Sigmoid colon (tissue), 4 donors: ENCODE measurements around the gene KCNK3.

Experiments
- CTCF ChIP-seq, 4 experiments: fragments of 450-650 bp in 3 of 4; fragments of 200-600 bp in 1 of 4; IDR thresholded peaks; one replicate each; pipeline ENCODE4 v1.5.1; 2016 to 2019; ENCODE audit warnings: antibody characterized with exemption in 4 of 4, mild to moderate bottlenecking in 3 of 4, moderate library complexity in 2 of 4
- EP300 ChIP-seq, 4 donors: sonication (generic); formaldehyde crosslinking; IDR thresholded peaks; one replicate each; pipeline ENCODE4 v1.6.1; 2017; ENCODE audit warnings: antibody characterized with exemption in 4 of 4
- POLR2A ChIP-seq, 2 donors: fragments of 450-650 bp; IDR thresholded peaks; one replicate each; pipeline ENCODE4 v1.6.1; 2016; ENCODE audit warnings: antibody characterized with exemption in 2 of 2, mild to moderate bottlenecking in 2 of 2, moderate library complexity in 2 of 2
- POLR2AphosphoS5 ChIP-seq, 4 donors: sonication (generic); formaldehyde crosslinking; IDR thresholded peaks; one replicate each; pipeline ENCODE4 v1.6.1; 2017; ENCODE audit warnings: antibody characterized with exemption in 4 of 4

- no peak for TF ChIP-seq CTCF (IDR thresholded peaks at IDR 0.05)
- TF ChIP-seq POLR2A (IDR thresholded peaks at IDR 0.05): no peak
- TF ChIP-seq POLR2AphosphoS5 (IDR thresholded peaks at IDR 0.05): no peak
- TF ChIP-seq EP300 (IDR thresholded peaks at IDR 0.05): no peak
These were observed 24.5 kb upstream of the KCNK3 start for GRCh38 chr2:26668041-26668440.
